HG02852 (cell line): ENCODE measurements around the gene ITIH6.
"Not testable (repeated sequence)": the region's sequence is repeated elsewhere in the genome, so short reads cannot be mapped to it uniquely, and the experiment has no call there.

Experiments used
- ATAC-seq: cut with Tn5 transposase; IDR thresholded peaks from one replicate; pipeline ENCODE4 v1.9.1; 2021; ENCODE audit warnings: mild to moderate bottlenecking, moderate library complexity; ENCODE audit not compliant: unreplicated experiment

ITIH6 gene

DNA sequence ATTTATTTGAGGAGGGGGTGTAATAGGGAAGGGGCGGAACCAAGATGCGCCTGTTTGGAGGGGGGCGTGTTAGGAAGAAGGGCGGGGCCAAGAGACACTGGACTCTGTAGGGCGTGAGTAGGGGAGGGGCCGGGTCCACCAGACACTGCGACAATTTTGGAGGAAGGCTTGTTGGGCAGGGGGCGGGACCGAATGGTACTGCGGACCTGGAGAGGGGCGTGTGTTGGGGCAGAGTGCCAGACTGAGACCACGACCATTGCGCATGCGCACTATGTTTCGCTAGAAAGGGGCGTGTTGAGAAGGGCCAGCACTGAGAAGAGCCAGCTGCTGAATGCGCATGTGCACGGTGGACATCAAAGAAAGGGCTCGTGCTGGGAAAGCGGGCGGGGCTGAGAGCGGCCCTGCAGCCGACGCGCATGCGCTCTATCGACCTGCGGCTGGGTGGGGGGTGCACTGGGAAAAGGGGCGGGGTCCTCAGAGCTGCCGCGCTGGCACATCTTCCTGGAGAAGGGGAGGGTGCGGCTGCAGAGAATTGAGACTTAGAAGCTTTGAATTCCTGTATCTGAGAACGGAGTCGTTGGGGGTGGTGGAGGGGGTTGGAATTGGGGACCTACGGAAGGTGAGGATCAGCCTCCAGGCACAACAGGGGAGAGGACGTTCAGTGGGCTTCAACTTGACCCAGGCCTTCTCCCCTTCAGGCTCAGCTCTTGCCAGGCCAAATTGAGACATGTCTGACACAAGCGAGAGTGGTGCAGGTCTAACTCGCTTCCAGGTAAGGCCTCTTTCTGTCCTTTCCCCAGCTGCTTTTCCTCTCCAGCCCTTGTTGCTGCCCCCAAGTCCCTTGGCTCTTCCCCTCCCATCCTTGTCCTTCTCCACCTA, 10.8 kb upstream of the ITIH6 start:
- ATAC-seq: peak; percentile 84

DNA sequence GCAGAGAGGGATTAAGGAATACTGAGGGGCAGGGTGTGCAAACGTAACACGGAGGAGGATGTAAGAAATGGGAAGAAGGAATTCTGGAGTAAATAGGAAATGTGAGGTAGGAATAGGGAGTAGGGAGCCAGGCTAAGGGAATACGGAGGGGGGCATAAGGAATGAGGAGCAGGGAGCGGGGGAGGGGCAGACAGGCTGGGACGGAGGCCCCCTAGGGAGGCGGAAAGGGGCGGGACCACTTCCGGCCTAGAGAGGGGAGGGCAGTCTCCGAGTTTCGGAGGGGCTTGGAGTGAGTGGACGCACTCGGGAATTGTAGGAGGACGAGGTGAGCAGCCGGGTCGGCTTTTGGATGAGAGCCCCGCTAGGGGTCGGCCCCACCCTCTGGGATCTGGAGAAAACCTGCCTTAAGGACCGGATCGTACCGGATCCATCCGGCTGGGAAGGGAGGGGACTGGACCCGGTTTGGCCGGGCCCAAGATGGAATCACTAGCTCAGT, 10.1 kb upstream of the ITIH6 start:
- peak; percentile 26 for ATAC-seq

GRCh38 chrX:54807524-54808108, 9.6 kb upstream of the ITIH6 start, which contains the start of gene MAGED2:
Gene MAGED2, plus strand, starts transcription at chrX:54807745. Its CDS starts 1,587 bp downstream, at chrX:54809332.
- no peak for ATAC-seq

- no peak for ATAC-seq
These were observed 991 bp upstream of the ITIH6 start for GRCh38 chrX:54799046-54799445.

DNA sequence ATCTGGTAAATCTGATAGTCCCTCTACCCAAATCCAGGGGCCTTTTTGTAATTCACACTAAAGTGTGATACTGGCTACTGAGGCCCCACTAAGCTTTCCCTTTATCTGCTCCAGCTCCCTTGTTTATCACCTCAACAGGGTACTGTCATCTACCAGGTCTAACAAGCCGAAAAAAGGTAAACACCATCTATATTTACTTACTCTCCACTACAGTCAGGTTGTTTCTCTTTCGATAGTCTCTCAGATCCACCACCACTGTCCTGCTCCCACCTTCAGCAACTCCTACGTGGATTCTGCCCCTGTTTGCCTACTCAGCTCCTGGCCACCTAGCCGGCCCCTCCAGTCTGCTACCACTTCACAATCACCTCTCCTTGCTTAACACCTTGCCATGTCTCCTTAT, 3.3 kb downstream of the ITIH6 start:
- ATAC-seq: no peak

GRCh38 chrX:54794028-54794427, 4.0 kb downstream of the ITIH6 start:
- ATAC-seq: no peak

GRCh38 chrX:54789405-54789804, 8.7 kb downstream of the ITIH6 start:
- ATAC-seq: not testable (repeated sequence)

- ATAC-seq: no peak
These were observed 9.6 kb downstream of the ITIH6 start for GRCh38 chrX:54788446-54788845.

DNA sequence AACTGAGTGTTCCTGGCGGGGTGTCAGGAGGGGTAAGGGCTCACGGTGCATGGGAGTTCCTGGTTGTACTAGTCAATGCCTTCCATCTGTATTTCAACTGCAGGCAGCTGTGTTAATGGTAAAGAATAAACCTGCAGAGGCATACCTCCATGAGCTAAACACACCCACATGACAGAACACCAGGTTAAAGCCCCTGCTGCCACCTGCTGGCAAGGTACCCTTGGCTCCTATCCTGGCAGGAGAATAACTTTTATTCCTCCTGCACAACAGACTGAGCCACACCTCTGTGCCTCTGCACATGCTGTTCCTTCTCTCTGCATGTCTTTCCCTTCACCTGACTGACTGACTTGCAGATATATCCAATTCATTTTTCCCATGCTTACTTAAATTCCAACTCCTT, 11.1 kb downstream of the ITIH6 start:
- ATAC-seq: no peak

DNA sequence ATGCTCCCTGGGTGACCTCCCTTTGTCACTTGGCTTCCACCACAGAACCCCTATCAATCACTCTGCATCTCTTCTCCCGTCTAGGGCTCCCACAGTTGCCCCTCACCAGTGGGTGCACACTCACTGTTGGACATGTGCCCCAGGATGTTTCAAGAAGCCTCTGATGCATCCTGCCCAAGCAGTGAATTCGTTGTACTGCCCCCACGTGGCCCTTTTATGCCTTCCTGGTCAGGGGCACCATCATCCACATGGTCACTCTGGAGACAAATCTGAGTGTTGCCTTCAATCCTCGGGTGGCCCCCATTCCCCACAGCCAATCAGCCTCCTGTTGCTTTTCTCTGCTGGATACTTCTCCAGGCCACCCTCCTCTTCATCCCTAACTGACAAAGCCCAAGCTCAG, 12.2 kb downstream of the ITIH6 start:
- ATAC-seq: no peak

GRCh38 chrX:54776987-54777672, 20.9 kb downstream of the ITIH6 start:
- ATAC-seq: no peak

DNA sequence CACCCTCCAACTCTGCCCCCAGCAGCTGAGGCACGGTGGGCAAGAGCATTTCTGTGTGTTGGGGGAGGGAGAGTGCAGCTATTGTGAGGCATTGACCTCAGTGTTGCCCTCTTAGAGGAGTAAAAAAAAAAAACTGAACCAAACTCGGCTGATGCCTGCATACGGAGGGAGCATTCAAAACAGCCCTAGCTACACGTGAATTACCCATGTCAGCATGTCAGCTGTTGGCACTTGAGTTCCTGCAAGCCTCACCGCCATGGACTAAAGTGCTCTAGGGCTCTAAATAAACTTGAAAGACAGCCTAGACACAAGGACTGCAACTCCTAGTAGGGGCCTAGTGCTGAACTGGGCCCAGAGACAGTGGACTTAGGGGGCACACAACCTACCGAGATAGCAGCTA, 22.0 kb downstream of the ITIH6 start:
- ATAC-seq: no peak

DNA sequence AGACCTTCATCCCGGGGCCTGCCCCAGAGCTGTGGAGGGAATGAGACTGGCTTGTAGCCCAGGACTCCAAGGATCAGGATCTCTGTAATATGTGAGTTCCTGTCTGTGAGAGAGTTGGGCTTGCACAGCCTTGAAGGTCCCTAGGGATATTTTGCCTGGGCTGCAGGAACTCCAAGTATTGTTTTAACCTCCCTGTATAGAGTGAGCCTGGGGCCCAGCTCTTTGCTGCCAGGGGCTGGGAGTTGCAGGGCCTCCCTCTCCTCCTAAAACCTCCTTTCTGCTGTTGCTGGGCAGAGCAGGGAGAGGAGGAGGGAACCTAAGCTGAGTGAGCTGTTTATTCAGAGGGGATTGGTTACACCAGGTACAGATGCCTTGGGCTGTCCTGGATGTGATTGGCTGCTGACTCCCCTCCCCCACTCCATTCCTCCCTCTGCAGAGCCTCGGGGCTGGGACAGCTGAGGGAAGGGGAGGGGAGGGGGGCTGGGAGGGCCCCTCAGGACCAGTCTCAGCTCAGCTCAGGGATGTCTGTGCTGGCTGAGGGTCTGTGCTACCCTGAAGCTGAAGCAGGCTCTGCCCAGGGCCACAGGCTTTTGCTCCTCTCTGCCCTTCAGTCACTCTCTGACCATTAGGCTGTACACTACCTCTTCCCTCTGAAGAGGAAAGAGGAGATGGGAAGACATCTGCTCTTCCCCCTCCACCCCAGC, 23.5 kb downstream of the ITIH6 start:
- ATAC-seq: not testable (repeated sequence)

DNA sequence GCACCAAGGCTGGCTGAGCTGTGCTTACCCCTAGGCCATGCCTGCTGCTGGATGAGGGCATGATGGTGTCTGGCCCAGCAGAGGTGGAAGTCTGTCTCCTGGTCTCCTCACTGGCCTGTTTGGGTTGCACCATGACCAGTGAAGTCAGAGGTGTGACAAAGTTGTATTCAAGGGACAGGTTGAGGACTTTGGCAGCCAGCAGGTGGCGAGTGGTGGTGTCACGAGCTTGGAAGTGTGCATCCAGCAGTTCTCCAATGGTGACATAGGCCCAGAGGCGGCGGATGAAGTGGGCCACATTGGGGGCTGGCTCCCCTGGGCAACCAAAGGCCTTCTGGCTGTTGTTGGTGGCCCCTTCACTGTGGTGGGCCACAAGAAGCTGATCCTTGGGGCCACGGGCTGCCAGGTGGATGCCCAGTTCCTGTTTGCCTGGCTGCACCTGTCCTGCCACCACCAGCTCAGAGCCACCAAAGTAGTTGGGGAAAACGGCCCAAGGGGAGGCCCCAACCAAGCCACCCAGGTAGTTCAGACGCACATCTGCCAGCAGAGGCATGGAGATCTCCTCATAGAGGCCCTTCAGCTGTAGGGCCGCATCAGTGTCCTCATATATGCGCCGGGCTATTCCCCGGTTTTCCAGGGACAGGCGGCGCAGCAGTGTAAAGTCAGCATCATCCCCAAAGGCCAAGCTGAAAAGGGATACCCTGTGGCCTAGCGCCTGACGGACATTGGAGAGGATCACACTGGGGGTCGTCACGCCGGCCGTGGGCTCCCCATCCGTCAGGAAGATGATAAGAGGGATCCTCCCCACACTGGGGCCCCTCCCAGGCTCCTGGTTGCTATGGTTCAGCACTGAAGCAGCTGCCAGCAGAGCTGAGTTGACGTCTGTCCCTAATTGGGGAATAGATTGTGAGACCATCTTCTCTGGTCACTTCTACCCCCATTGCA, 39.7 kb downstream of the ITIH6 start:
- no peak for ATAC-seq

DNA sequence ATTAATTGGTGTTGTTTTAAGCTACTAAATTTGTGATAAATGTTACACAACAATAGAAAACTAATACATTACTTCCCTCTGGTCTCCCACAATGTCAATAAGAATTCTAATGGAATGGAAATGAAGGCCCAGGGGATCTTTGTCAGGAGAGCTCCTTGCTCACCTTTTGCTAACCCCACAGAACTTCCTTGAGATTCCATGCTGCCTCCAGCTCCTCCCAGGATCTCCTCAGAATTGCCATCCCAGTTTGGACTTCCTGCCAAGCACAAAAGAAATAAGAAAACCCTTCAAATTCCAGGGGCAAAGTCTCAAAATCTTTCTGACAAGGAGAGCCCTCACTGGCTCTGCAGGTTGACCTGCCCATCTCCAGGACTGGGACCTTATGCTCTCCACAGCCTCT, 43.2 kb downstream of the ITIH6 start:
- ATAC-seq: no peak

- ATAC-seq: no peak
These were observed 49.4 kb downstream of the ITIH6 start for GRCh38 chrX:54748626-54749025.

DNA sequence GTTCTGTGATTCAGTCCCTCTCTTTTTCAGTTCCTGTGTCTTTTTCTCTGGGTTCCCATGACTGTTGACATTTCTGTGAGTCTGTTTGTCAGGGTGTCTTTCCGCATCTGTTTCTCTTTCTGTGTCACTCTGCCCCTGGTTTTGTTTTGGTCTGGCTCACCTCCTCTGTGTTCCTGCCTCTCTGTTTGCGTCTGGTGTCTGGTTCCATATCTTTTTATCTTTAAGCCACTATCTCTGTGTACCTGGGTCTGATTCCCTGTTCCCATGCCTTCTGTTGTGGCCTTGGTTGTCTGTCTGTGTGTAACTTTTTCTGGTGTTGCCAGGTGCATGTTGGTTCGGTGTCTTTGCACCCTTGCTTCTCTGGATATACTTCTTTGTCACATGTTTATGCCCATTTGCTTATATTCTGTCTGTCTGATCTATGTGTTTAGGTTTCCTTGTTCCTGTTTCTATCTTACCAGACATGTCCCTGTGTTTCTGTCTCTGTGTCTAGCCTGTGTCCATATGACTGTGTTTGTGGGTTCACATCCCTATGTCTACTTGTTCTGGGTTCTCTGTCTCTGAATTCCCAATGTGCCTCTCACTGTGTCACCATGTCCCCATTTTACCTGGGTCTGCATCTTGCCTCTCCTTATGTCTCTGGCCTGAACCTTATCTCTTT, 50.2 kb downstream of the ITIH6 start:
- no peak for ATAC-seq

- ATAC-seq: no peak
These were observed 51.1 kb downstream of the ITIH6 start for GRCh38 chrX:54746928-54747327.

- ATAC-seq: no peak
These were observed 52.4 kb downstream of the ITIH6 start for GRCh38 chrX:54745676-54746075.
